ENCODE results near the gene RCVRN.

The RCVRN gene

DNA sequence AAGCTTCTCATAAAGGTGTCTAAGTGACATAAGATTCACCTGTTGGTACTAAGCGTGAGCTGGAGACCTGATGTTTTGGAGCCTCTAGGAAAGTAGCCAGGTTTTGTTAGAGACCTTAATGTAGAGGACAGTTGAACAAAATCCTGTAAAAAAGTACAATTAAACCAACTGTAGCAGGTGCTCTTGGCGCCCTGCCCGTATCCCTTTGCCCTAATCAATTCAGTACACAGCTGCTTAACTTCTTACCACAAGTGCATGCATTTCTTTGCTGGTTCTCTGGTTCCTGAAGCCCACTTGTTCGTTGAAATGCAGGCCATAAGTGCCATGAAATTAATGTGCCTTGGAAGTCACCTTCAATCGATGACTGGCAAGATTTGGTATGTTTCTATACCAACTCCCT lies 54.9 kb downstream of the RCVRN start:
- no peak for DNase-seq (ENCODE audit: low read depth)
